Stomach (tissue), 9 donors: ENCODE results near the gene RSPH6A. TPM values are rescaled to one million over a fixed set of nuclear protein-coding genes. Genes with fewer than 3 reads are reported as not detected.

ENCODE experiments used
- DNase-seq, 2 donors: peaks; one replicate each; pipeline versions ENCODE4 v3.0.0 to v3.0.0-alpha.2; 2013 to 2019
- H3K27ac ChIP-seq, 5 donors: fragments of 200-600 bp in 4 of 5; sonication (generic) in 4 of 5; one replicate each; pipeline ENCODE4 v1.5.1; 2013 to 2019; ENCODE audit warnings: mild to moderate bottlenecking in 1 of 5, moderate library complexity in 1 of 5
- H3K27me3 ChIP-seq, 3 donors: fragments of 200-600 bp; sonication (generic); one replicate each; pipeline ENCODE4 v1.5.1; 2017 to 2019; ENCODE audit warnings: mixed run types in 1 of 3
- H3K36me3 ChIP-seq, 4 donors: fragments of 200-600 bp; sonication (generic); 1 replicate in 3 of 4; 2 replicates in 1 of 4; pipeline ENCODE4 v1.5.1; 2016 to 2019
- H3K4me1 ChIP-seq, 4 donors: fragments of 200-600 bp; sonication (generic); one replicate each; pipeline ENCODE4 v1.5.1; 2016 to 2019
- H3K4me3 ChIP-seq, 4 donors: fragments of 200-600 bp; sonication (generic) in 3 of 4; one replicate each; pipeline ENCODE4 v1.5.1; 2016 to 2019; ENCODE audit warnings: mild to moderate bottlenecking in 1 of 4
- H3K9me3 ChIP-seq, 4 donors: fragments of 200-600 bp; sonication (generic); one replicate each; pipeline ENCODE4 v1.5.1; 2016 to 2019
- EP300 ChIP-seq: sonication (generic); formaldehyde crosslinking; IDR thresholded peaks from one replicate; pipeline ENCODE4 v1.6.1; 2017; ENCODE audit warnings: antibody characterized with exemption
- POLR2A ChIP-seq, 4 donors: fragments of 450-650 bp; IDR thresholded peaks; one replicate each; pipeline ENCODE4 v1.6.1; 2016; ENCODE audit warnings: antibody characterized with exemption in 4 of 4, control low read depth in 2 of 4, mild to moderate bottlenecking in 1 of 4, moderate library complexity in 1 of 4
- POLR2AphosphoS5 ChIP-seq, 3 donors: sonication (generic); formaldehyde crosslinking; IDR thresholded peaks; one replicate each; pipeline ENCODE4 v1.6.1; 2016; ENCODE audit warnings: antibody characterized with exemption in 3 of 3
- WGBS, 5 donors: extraction: QIAGEN DNeasy Blood & Tissue Kit in 3 of 5; methylation state at CpG; one replicate each; pipeline versions ENCODE4 v1.1.5 to v1.1.7; 2013 to 2018; 5-methylcytosine and 5-hydroxymethylcytosine counted together
- intact Hi-C: fragments of 100-400 bp; cut with DNase I; formaldehyde crosslinking; loops from one replicate; pipeline ENCODE4 v1.15.1; 2023; ENCODE audit warnings: low total_unique reads
- polyA plus RNA-seq, 3 donors: library from polyadenylated mRNA; stranded (reverse); fragments of 200-250 nt; gene quantifications; one replicate each; pipeline ENCODE4 v1.2.3, GENCODE V29; 2013
- total RNA-seq, 5 donors: library from RNA; depleted of rRNA; stranded (reverse); fragments of >200 nt; gene quantifications; one replicate each; pipeline versions ENCODE4 v1.1.0 to v1.2.3, GENCODE V29; 2014 to 2016
- TF ChIP-seq, protein P1 (sequence below), 7 experiments: fragments of 450-650 bp in 4 of 7; fragments of 200-600 bp in 3 of 7; sonication (generic) in 3 of 7; IDR thresholded peaks; one replicate each; pipeline ENCODE4 v1.5.1; 2016 to 2019; ENCODE audit warnings: antibody characterized with exemption in 7 of 7, control low read depth in 2 of 7, mild to moderate bottlenecking in 1 of 7
- donor health status: healthy with polysubstance abuse.
- donor health status: Bipolar disorder and iron deficiency.
- donor health status: healthy.

RSPH6A gene
- total and polyA plus RNA-seq, 8 donors = 0.37 to 5.8 (median 1.4) TPM; not detected in 5

DNA sequence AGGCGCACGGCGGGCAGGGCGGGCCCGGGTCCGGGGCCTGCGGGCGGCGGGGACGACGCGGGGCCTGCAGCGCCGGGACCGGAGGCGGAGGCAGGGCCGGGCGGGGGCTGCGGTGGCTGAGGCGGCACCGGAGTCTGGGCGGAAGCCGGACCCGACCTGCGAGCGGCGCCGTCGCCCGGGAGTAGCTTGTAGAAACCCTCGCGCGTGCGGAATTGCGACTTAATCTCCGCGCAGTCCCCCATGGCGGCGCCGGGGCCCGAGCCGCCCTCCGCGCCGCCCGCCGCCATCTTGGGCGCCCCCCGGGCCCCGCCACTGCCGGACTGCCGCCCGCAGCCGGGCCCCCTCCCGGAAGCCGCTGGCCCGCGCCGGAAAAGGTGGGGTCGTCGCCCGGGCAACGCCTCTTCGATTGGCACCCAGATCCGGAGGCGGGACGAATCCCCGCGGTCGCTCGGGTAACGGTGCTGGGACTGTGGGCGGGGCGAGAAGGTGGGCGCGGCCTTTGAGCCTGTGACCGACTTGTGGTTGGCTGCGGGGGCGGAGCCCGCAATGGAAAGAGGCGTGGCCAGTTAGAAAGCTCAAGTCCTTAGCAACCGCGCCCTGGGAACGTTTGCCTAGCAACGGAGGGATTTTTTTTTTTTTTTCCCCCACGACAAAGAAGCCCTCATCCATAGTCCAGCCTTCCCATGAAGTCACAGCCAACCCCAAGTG lies 22.5 kb downstream of the RSPH6A start, which contains the start of gene DMWD:
Gene DMWD (minus strand): TSS at position 376 of the 708 bp plus-strand sequence. CDS start 89 bp downstream, at position 287.
- H3K4me1 ChIP-seq = peaks cover 17 to 30% (median 22%) of the 10 kb centered on the region in 4 donors
- peaks cover 0 to 33% (median 0%) of the 10 kb centered on the region in 3 donors for H3K27me3 ChIP-seq
- peak; percentile 100 for DNase-seq
- no peaks in the 10 kb centered on the region for H3K9me3 ChIP-seq
- peak within 1 kb of the TSS; percentile 74 to 83 (median 77) for H3K4me3 ChIP-seq
- TF ChIP-seq, protein P1, sequence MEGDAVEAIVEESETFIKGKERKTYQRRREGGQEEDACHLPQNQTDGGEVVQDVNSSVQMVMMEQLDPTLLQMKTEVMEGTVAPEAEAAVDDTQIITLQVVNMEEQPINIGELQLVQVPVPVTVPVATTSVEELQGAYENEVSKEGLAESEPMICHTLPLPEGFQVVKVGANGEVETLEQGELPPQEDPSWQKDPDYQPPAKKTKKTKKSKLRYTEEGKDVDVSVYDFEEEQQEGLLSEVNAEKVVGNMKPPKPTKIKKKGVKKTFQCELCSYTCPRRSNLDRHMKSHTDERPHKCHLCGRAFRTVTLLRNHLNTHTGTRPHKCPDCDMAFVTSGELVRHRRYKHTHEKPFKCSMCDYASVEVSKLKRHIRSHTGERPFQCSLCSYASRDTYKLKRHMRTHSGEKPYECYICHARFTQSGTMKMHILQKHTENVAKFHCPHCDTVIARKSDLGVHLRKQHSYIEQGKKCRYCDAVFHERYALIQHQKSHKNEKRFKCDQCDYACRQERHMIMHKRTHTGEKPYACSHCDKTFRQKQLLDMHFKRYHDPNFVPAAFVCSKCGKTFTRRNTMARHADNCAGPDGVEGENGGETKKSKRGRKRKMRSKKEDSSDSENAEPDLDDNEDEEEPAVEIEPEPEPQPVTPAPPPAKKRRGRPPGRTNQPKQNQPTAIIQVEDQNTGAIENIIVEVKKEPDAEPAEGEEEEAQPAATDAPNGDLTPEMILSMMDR (IDR thresholded peaks at IDR 0.05) = no peak
- peak in 2 of 3 donors; percentile 19 to 76 for TF ChIP-seq POLR2AphosphoS5 (IDR thresholded peaks at IDR 0.05)
- H3K27ac ChIP-seq = peak within 1 kb of the TSS; percentile 62 to 93 (median 84)
- intact Hi-C loops = no loop called here
- H3K36me3 ChIP-seq = peaks cover 29 to 34% (median 33%) of the 10 kb centered on the region in 4 donors
- WGBS, 5 donors = 0 to 1% (median 1%) methylated on average over 35 to 86 of the region's 86 CpGs

DNA sequence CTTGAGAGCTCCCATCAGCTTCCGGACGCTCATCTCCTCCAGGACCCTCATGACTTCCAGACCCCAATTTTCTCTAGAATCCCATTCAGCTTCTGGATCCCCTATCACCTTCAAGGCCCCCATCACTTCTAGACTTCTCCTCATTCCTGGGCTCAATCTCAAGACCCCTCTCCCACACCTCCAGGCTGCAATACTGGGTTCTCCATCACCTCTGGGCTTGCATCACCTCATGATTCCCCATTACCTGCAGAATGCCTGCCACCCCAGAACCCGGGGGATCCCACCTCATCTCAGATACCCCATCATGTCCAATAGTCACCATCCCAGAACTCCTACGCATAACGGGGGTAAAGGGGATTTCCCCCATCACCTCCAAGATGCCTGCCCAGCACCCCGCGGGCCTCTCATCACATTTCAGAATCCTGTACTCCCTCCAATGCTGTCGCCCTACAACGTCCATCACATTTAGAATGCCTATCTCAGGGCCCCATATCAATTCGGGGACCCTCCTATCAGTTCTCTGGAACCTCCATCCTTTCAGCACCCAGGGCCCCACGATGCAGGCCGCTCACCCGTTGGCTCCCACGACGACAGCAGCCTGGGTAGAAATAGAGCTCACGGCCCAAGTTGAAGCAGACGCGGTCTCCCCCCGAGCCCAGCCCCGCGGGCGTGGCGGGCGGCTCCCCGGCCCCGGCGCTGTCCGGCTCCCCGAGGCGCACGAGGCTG lies 23.2 kb downstream of the RSPH6A start:
- TF ChIP-seq POLR2AphosphoS5 (IDR thresholded peaks at IDR 0.05) (no peak), POLR2A (IDR thresholded peaks at IDR 0.05) (no peak), EP300 (no peak)
- TF ChIP-seq, protein P1 (IDR thresholded peaks at IDR 0.05) = no peak
- peak overlapping the region; percentile 62 to 93 (median 84) for H3K27ac ChIP-seq
- H3K4me3 ChIP-seq = peak overlapping the region; percentile 74 to 83 (median 77)
- no peak for DNase-seq
- peaks cover 17 to 30% (median 22%) of the 10 kb centered on the region in 4 donors for H3K4me1 ChIP-seq
- peaks cover 34 to 41% (median 40%) of the 10 kb centered on the region in 4 donors for H3K36me3 ChIP-seq
- intact Hi-C loops = no loop called here
- WGBS, 5 donors = 7 to 8% (median 7%) methylated on average over 22 to 31 of the region's 31 CpGs
- peaks cover 0 to 34% (median 0%) of the 10 kb centered on the region in 3 donors for H3K27me3 ChIP-seq
- H3K9me3 ChIP-seq = no peaks in the 10 kb centered on the region

DNA sequence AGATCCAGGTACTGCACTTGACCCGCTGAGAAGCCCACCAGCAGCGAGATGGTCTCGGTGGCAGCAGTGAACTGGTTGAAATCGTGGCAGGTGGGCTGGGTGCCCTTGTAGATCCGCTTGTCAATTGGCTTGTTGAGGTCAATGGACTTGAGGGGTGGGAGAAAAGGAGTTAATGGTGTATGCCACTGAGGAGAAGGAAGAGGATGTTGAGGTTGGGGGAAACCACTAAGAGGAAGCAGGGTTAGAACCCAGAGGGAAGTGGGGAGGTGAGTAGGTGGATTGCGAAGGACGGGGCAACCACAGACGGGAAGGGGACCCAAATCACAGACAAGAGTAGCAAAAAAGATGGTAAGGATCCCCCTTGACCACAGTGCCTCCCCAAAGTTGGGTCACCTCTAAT lies 24.2 kb downstream of the RSPH6A start:
- Histone ChIP-seq H3K9me3 (no peaks in the 10 kb centered on the region), H3K4me1 (peaks cover 17 to 33% (median 23%) of the 10 kb centered on the region in 4 donors), H3K36me3 (peaks cover 43 to 50% (median 49%) of the 10 kb centered on the region in 4 donors), H3K27ac (peak overlapping the region in 1 of 5 donors; percentile 86), H3K27me3 (peaks cover 0 to 34% (median 0%) of the 10 kb centered on the region in 3 donors), H3K4me3 (peak overlapping the region in 1 of 4 donors; percentile 83)
- intact Hi-C loops = no loop called here
- peak in 1 of 2 donors; percentile 37 for DNase-seq
- 66 to 87% (median 84%) methylated on average over 8 of the region's 8 CpGs for WGBS, 5 donors
- no peak for TF ChIP-seq EP300
- peak in 1 of 3 donors; percentile 19 for TF ChIP-seq POLR2AphosphoS5 (IDR thresholded peaks at IDR 0.05)
- no peak for TF ChIP-seq POLR2A (IDR thresholded peaks at IDR 0.05)
- TF ChIP-seq, protein P1 (IDR thresholded peaks at IDR 0.05) = no peak

DNA sequence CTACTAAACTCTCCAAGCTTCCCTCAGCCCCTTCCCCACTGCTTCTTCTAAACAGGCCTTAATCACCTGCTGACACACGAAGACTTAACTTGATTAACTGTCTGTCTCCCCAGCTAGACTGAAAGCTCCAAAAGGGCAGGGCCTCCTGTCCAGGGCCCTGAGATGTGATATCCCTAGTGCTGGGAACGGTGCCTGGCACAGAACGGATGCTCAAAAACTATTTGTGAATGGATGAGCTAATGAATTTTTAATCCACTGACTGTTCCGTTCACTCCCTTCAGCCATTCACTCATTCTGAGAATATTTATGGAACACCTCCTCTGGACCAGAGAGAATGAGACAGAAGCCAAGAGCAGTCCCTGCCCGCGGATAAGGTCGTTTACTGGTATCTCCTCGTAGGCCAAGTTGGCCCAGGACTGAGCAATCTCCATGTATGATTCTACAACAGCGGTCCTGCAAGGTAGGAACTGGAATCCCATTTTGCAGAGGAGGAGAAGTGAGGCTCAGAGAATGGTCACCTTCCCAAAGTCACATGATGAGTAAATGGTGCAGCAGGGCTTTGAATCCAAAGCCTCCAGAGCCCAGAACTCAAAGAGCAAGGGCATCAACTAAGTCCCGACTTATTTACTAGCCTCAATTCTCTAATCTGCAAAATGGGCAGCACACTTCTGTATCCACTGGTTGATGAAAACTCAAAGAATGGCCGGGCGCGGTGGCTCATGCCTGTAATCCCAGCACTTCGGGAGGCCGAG lies 25.9 kb downstream of the RSPH6A start:
- H3K4me3 ChIP-seq = no peak overlapping the region
- TF ChIP-seq POLR2A (IDR thresholded peaks at IDR 0.05) (no peak), EP300 (no peak), POLR2AphosphoS5 (IDR thresholded peaks at IDR 0.05) (no peak)
- TF ChIP-seq, protein P1 (IDR thresholded peaks at IDR 0.05) = no peak
- intact Hi-C loops = no loop called here
- H3K36me3 ChIP-seq = peaks cover 54 to 59% (median 58%) of the 10 kb centered on the region in 4 donors
- WGBS, 5 donors = 89 to 94% (median 93%) methylated on average over 15 of the region's 15 CpGs
- no peak for DNase-seq
- no peaks in the 10 kb centered on the region for H3K9me3 ChIP-seq
- H3K27ac ChIP-seq = no peak overlapping the region
- peaks cover 23 to 49% (median 35%) of the 10 kb centered on the region in 4 donors for H3K4me1 ChIP-seq
- H3K27me3 ChIP-seq = peaks cover 0 to 33% (median 0%) of the 10 kb centered on the region in 3 donors
